CD4-positive, CD25-positive, alpha-beta regulatory T cell (primary cell): ENCODE data around the gene PODXL. TPM values are rescaled to one million over a fixed set of nuclear protein-coding genes. Genes with fewer than 3 reads are reported as not detected.
"Not testable (repeated sequence)": the region's sequence is repeated elsewhere in the genome, so short reads cannot be mapped to it uniquely, and the experiment has no call there.

ENCODE experiments used
- ATAC-seq, 2 donors: fragments of 150-1000 bp; cut with Tn5 transposase; one replicate each; pipeline ENCODE4 v1.10.0; 2021; ENCODE audit warnings: low read depth in 2 of 2, moderate number of reproducible peaks in 2 of 2, moderate library complexity in 1 of 2
- DNase-seq, 3 donors: peaks; one replicate each; pipeline versions ENCODE4 v3.0.0 to v3.0.0-alpha.2; 2012 to 2022; ENCODE audit warnings: mixed read lengths in 1 of 3
- H3K27ac ChIP-seq: one replicate; pipeline ENCODE4 v1.7.0; 2013; ENCODE audit warnings: mild to moderate bottlenecking, low read length; ENCODE audit not compliant: insufficient read depth, poor library complexity, severe bottlenecking
- H3K27me3 ChIP-seq: one replicate; pipeline ENCODE4 v1.7.0; 2013; ENCODE audit warnings: low read length; ENCODE audit not compliant: control insufficient read depth, insufficient read depth
- H3K36me3 ChIP-seq: one replicate; pipeline ENCODE4 v1.7.0; 2013; ENCODE audit warnings: mild to moderate bottlenecking, low read length, moderate library complexity; ENCODE audit not compliant: control insufficient read depth, insufficient read depth
- H3K4me1 ChIP-seq: 2 replicates; pipeline ENCODE4 v1.7.0; 2013; ENCODE audit warnings: mild to moderate bottlenecking, low read length; ENCODE audit not compliant: insufficient read depth, control insufficient read depth, poor library complexity, severe bottlenecking
- H3K4me3 ChIP-seq: one replicate; pipeline ENCODE4 v1.7.0; 2013; ENCODE audit warnings: low read depth, mild to moderate bottlenecking, low read length, moderate library complexity
- H3K9me3 ChIP-seq, 2 experiments: 1 replicate in 1 of 2; 2 replicates in 1 of 2; pipeline ENCODE4 v1.7.0; 2013; ENCODE audit warnings: low read length in 2 of 2, mild to moderate bottlenecking in 1 of 2, moderate library complexity in 1 of 2; ENCODE audit not compliant: control insufficient read depth in 2 of 2
- H3K27ac Mint-ChIP-seq, 3 donors: one replicate each; pipeline ENCODE4 v1.8.0; 2020 to 2022; ENCODE audit warnings: mild to moderate bottlenecking in 3 of 3, mixed read lengths in 3 of 3, moderate library complexity in 2 of 3
- H3K27me3 Mint-ChIP-seq: one replicate; pipeline ENCODE4 v1.8.0; 2022; ENCODE audit warnings: mild to moderate bottlenecking, mixed read lengths
- H3K36me3 Mint-ChIP-seq: one replicate; pipeline ENCODE4 v1.8.0; 2020; ENCODE audit warnings: mixed read lengths
- H3K4me1 Mint-ChIP-seq, 4 donors: one replicate each; pipeline ENCODE4 v1.8.0; 2020 to 2022; ENCODE audit warnings: mixed read lengths in 4 of 4, mild to moderate bottlenecking in 1 of 4
- H3K4me3 Mint-ChIP-seq, 4 donors: one replicate each; pipeline ENCODE4 v1.8.0; 2020 to 2022; ENCODE audit warnings: mild to moderate bottlenecking in 4 of 4, mixed read lengths in 4 of 4, moderate library complexity in 3 of 4
- H3K9me3 Mint-ChIP-seq, 7 donors: one replicate each; pipeline ENCODE4 v1.8.0; 2020 to 2022; ENCODE audit warnings: mixed read lengths in 7 of 7, mild to moderate bottlenecking in 3 of 7, moderate library complexity in 2 of 7
- polyA plus RNA-seq, 4 donors: library from polyadenylated mRNA; unstranded; fragments of 300-500 nt; fragmentation: Illumina TruSeq; gene quantifications; one replicate each; pipeline ENCODE4 v1.2.3, GENCODE V29; 2021
- total RNA-seq: library from RNA; stranded (reverse); gene quantifications from one replicate; pipeline ENCODE4 v1.2.3, GENCODE V29; 2022

The PODXL gene
- total and polyA plus RNA-seq, 5 donors from 2014 or later = 0.17 to 0.89 (median 0.34) TPM

- peaks cover 55% of the 10 kb centered on the region for H3K36me3 ChIP-seq
- H3K27me3 ChIP-seq, H3K27ac ChIP-seq, ATAC-seq, H3K9me3 Mint-ChIP-seq, H3K4me3 ChIP-seq, H3K9me3 ChIP-seq, H3K27me3 Mint-ChIP-seq, H3K4me3 Mint-ChIP-seq, H3K4me1 ChIP-seq, DNase-seq: not testable (repeated sequence)
- peaks cover 0 to 25% (median 3%) of the 10 kb centered on the region in 4 donors for H3K4me1 Mint-ChIP-seq
- peaks cover 38% of the 10 kb centered on the region for H3K36me3 Mint-ChIP-seq
- H3K27ac Mint-ChIP-seq = peak overlapping the region in 1 of 3 donors; percentile 29
Observed at GRCh38 chr7:131462715-131463114, 93.7 kb downstream of the PODXL start.

- no peaks in the 10 kb centered on the region for H3K27me3 Mint-ChIP-seq
- no peak overlapping the region for H3K4me3 Mint-ChIP-seq
- peaks cover 35% of the 10 kb centered on the region for H3K36me3 Mint-ChIP-seq
- H3K9me3 ChIP-seq = no peaks in the 10 kb centered on the region
- no peak overlapping the region for H3K27ac ChIP-seq
- H3K9me3 Mint-ChIP-seq = no peaks in the 10 kb centered on the region
- H3K36me3 ChIP-seq = peaks cover 48% of the 10 kb centered on the region
- no peak overlapping the region for H3K27ac Mint-ChIP-seq
- no peak for ATAC-seq
- no peaks in the 10 kb centered on the region for H3K4me1 ChIP-seq
- no peaks in the 10 kb centered on the region for H3K27me3 ChIP-seq
- no peak overlapping the region for H3K4me3 ChIP-seq
- no peak for DNase-seq
- peaks cover 0 to 29% (median 4%) of the 10 kb centered on the region in 4 donors for H3K4me1 Mint-ChIP-seq
Observed at GRCh38 chr7:131462059-131462458, 94.4 kb downstream of the PODXL start.

GRCh38 chr7:131459256-131459655 is 97.2 kb downstream of the PODXL start:
- DNase-seq (no peak), ATAC-seq (no peak)
- Histone ChIP-seq H3K27me3 (no peaks in the 10 kb centered on the region), H3K4me1 (no peaks in the 10 kb centered on the region), H3K27ac (no peak overlapping the region), H3K9me3 (no peaks in the 10 kb centered on the region), H3K36me3 (peaks cover 28% of the 10 kb centered on the region), H3K4me3 (no peak overlapping the region)
- no peak overlapping the region for H3K4me3 Mint-ChIP-seq
- no peak overlapping the region for H3K27ac Mint-ChIP-seq
- H3K27me3 Mint-ChIP-seq = no peaks in the 10 kb centered on the region
- H3K36me3 Mint-ChIP-seq = peaks cover 39% of the 10 kb centered on the region
- peaks cover 0 to 36% (median 6%) of the 10 kb centered on the region in 4 donors for H3K4me1 Mint-ChIP-seq
- H3K9me3 Mint-ChIP-seq = no peaks in the 10 kb centered on the region

DNA sequence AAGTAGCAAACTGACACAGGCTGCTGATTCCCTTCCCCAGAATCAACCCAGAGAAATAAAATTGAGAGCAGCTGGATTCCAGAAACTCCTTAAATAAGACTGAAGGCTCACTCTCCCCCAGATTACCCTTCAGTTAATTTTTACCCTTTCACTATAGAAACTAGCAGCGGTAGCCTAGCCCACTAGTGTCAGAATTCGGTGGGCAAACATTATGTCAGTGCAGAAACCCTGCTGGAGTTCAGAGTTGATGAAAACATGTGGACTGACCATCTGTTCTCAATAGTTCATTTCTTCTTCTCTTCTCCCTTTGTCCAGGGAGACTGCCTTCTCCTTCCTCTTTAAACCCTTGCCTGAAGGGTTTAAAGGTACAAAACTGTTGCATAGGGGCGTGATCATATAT is 100.1 kb downstream of the PODXL start:
- DNase-seq (no peak), ATAC-seq (no peak)
- H3K4me1 ChIP-seq = no peaks in the 10 kb centered on the region
- H3K4me3 ChIP-seq = no peak overlapping the region
- peaks cover 10% of the 10 kb centered on the region for H3K36me3 ChIP-seq
- Mint-ChIP-seq H3K36me3 (peaks cover 31% of the 10 kb centered on the region), H3K27ac (no peak overlapping the region), H3K9me3 (no peaks in the 10 kb centered on the region), H3K27me3 (no peaks in the 10 kb centered on the region), H3K4me3 (peak overlapping the region in 1 of 4 donors; percentile 54), H3K4me1 (peaks cover 0 to 28% (median 7%) of the 10 kb centered on the region in 4 donors)
- H3K27ac ChIP-seq = no peak overlapping the region
- H3K9me3 ChIP-seq = no peaks in the 10 kb centered on the region
- no peaks in the 10 kb centered on the region for H3K27me3 ChIP-seq

- Histone ChIP-seq H3K4me3 (no peak overlapping the region), H3K27ac (no peak overlapping the region), H3K4me1 (no peaks in the 10 kb centered on the region), H3K9me3 (no peaks in the 10 kb centered on the region), H3K27me3 (no peaks in the 10 kb centered on the region), H3K36me3 (peaks cover 10% of the 10 kb centered on the region)
- ATAC-seq = no peak
- Mint-ChIP-seq H3K27ac (no peak overlapping the region), H3K27me3 (no peaks in the 10 kb centered on the region), H3K4me3 (no peak overlapping the region), H3K4me1 (peaks cover 0 to 24% (median 8%) of the 10 kb centered on the region in 4 donors), H3K36me3 (peaks cover 29% of the 10 kb centered on the region), H3K9me3 (no peaks in the 10 kb centered on the region)
- DNase-seq = no peak
Observed at GRCh38 chr7:131455546-131455945, 100.9 kb downstream of the PODXL start.

GRCh38 chr7:131455001-131455400 is 101.4 kb downstream of the PODXL start:
- no peak for ATAC-seq
- Mint-ChIP-seq H3K4me3 (no peak overlapping the region), H3K9me3 (no peaks in the 10 kb centered on the region), H3K27me3 (no peaks in the 10 kb centered on the region), H3K36me3 (peaks cover 29% of the 10 kb centered on the region), H3K4me1 (peaks cover 0 to 21% (median 9%) of the 10 kb centered on the region in 4 donors), H3K27ac (no peak overlapping the region)
- Histone ChIP-seq H3K27ac (no peak overlapping the region), H3K36me3 (peaks cover 11% of the 10 kb centered on the region), H3K4me1 (no peaks in the 10 kb centered on the region), H3K27me3 (no peaks in the 10 kb centered on the region), H3K4me3 (no peak overlapping the region), H3K9me3 (no peaks in the 10 kb centered on the region)
- DNase-seq = no peak

DNA sequence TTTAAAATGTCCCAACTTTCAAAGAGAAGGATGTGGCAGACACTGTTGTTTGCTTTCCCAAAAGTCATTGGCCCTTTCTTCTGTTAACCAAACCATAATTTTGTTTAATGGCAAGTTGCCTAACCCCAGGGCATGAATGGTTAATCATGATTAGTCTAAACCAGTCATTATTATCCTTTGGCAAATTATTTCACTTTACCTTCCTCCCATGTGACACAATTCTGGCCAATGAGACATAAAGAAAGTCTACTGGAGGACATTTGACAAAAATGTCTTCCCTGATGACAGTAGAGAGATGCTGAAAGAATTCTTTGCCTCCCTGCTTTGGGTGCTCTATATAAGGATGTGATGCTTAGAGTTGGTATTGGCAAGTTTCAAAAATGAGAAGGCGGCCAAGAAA is 101.9 kb downstream of the PODXL start:
- Histone ChIP-seq H3K36me3 (peaks cover 13% of the 10 kb centered on the region), H3K27ac (no peak overlapping the region), H3K4me1 (no peaks in the 10 kb centered on the region), H3K27me3 (no peaks in the 10 kb centered on the region), H3K9me3 (no peaks in the 10 kb centered on the region), H3K4me3 (no peak overlapping the region)
- ATAC-seq = no peak
- Mint-ChIP-seq H3K4me3 (no peak overlapping the region), H3K27ac (no peak overlapping the region), H3K36me3 (peaks cover 34% of the 10 kb centered on the region), H3K27me3 (no peaks in the 10 kb centered on the region), H3K4me1 (peaks cover 0 to 16% (median 9%) of the 10 kb centered on the region in 4 donors), H3K9me3 (no peaks in the 10 kb centered on the region)
- DNase-seq = no peak
